ENCODE data around the gene OR5K4.
"Not testable (repeated sequence)": the region's sequence is repeated elsewhere in the genome, so short reads cannot be mapped to it uniquely, and the experiment has no call there.

The OR5K4 gene

DNA sequence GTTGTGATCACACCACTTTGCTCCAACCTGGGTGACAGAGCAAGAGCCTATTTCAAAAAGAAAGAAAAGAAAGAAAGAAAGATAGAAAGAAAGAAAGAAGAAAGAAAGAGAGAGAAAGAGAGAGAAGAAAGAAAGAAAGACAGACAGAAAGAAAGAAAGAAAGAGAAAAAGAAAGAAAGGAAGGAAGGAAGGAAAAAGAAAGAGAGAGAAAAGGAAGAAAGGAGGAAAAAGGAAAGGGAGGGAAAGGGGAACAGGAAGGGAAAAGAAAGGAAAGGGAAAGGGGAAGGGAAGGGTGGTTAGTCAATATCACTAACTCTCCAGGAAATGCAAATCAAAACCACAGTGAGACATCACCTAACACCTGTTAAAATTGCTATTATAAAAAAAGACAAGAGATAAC, 18.2 kb downstream of the OR5K4 start:
- DNase-seq: no peak

DNA sequence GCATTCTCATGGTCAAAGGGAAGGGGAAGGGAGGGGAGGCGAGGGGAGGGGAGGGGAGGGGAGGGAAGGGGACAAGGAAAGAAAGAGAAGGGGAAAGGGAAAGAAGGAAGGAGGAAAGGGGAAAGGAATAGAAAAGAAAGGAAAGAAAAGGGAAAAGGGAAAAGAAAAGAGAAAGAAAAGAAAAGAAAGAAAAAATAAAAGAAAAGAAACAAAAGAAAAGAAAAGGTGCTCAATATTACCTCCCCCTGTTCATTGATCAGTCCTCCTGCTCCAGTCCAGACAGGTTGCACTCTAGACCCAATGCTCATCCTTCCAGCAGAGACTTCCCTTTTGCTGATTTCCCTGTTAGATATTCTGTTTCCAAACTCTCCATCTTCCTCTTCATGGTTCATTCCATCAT, 18.8 kb downstream of the OR5K4 start:
- no peak for DNase-seq

DNA sequence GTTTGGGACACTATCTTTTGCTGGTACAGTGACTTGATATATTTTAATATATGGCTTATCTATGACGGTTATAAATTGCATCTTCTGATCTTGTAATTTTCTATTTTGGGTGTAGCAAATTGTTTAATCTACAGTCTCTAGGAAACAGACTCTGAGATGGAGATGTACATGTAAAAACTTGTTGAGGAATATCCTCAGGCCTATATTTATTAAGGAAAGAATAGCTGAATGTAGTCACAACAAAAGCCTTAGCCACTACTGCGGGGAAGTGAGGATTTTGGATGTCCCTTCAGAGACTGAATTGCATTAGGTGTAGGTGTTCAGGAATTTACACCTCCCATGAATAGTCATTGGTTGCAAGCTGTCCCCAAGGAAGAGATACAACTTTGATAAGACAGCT, 23.0 kb downstream of the OR5K4 start:
- no peak for DNase-seq

DNA sequence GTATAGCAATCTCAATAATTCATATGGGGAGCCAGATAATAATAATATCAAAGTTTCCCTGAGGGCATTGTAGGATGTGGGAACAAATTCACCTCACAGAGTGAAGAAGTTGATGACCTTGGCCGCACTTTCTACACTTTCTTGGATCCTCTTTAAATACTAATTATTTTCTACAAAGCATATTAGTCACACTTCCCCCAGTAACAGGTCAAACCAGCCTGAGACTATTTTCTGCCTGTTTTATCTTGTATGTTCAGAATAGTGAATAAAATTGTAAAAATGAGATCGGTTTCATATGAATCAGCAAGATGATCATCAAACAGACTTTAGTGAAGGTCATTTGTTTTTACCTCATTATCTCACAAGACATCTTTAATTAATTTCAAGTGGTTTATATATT, 34.5 kb downstream of the OR5K4 start:
- no peak for DNase-seq

DNA sequence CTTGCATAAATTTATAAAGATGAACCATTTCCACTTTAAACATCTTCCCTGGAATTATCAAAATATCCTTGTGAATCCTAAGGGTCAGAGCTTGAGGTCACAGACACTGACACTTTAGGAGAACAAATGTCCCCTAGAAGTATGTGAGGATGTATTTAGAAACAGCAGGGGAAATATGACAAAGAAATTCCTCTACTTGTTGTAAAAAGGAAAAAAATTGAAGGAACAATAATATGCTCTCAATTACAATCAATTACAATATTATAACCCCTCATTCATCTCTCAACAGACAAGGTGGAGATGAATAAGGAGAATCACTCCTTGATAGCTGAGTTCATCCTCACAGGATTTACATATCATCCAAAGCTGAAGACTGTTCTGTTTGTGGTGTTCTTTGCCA, 36.7 kb downstream of the OR5K4 start, which contains the start of gene OR5K3:
TSS of gene OR5K3 (plus strand) at position 301 of the 400 bp plus-strand sequence. CDS start at position 301, 0 bp downstream.
- no peak for DNase-seq

DNA sequence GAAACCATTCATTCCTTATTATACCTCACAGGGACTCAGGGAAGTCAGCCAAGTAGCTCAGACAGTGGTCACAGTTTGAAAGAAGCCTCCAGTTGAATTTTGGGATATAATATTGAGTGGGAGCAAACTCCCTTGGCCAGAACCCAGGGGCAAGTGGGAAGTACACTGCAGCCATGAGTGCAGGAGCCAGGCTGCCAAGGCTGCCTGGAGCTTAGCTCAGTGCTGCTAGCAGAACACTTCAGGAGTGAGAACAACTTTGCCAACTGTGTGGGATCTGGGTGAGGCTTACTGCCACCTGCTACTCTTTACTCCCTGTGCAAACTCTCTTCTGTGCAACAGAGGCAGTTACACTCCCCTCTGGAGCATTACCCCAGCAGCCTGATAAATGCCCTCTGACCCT, 41.4 kb downstream of the OR5K4 start:
- no peak for DNase-seq

DNA sequence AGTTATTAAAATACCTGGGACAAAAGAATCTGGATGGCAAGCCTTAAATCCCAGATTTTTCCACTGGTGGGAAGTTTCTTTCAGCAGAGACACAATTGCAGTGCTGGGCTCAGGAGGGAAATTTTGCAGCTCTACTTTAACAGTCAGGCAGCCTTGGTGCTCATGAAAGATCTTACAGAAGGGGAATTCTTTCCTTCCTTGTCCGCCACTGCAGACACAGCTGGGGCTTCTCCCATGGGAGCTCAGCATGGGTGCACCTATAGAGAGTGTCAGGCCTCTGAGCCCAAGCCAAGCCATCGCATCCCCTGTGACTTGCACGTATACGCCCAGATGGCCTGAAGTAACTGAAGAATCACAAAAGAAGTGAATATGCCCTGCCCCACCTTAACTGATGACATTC, 42.8 kb downstream of the OR5K4 start:
- DNase-seq: not testable (repeated sequence)

DNA sequence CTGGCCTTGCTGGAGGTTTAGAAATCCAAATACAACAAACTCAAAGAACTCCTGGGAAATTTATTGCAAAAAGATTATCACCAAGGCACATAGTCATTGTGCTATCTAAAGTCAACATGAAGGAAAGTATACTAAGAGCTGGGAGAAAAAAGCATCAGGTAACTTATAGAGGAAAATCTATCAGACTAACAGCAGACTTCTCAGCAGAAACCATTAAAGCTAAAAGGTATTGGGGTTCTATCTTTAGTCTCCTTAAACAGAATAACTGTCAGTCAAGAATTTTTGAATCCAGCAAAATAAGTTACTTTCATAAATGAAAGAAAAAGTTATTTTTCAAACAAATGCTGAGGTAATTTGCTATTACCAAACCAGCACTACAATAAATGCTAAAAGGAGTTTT, 44.9 kb downstream of the OR5K4 start:
- no peak for DNase-seq

DNA sequence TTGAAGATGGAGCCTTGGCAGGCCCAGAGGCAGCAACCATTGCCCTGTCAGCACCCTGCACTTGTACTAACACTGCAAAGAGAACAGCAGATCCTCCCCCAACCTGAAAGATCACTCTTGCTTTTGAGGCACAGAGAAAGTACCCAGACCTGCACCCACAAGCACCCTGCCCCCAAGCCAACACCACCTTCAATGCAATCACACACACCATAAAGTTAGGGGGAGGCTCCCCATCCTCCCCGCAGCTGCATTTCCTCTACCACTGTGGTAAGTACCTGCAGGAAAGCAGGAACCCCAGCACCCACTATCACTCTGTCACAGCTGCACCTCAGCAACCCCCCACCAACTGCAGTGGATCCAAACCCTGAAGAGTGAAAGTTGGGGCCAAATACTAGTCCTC, 48.9 kb downstream of the OR5K4 start:
- DNase-seq: no peak

DNA sequence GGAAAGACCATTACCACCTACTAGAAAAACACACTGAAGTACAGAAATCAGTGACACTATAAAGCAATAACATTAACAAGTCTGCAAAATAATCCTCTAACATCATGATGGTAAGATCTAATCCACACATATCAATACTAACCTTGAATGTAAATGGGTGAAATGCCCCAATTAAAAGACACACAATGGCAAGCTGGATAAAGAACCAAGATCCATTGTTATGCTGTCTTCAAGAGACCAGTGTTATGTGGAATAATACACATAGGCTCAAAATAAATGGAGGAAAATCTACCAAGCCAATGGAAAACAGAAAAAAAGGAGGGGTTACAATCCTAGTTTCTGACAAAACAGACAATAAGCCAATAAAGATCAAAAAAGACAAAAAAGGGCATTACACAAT, 50.4 kb downstream of the OR5K4 start:
- DNase-seq: no peak

Measured in CD4-positive, alpha-beta T cell treated with Interleukin-17A for 4 hours (primary cell).